Stimulated activated CD4-positive, alpha-beta T cell treated with anti-CD3 and anti-CD28 coated beads, Interleukin-4, amount 100 ng/mL, for 4 hours (primary cell): ENCODE data around the gene AUTS2.
"Not testable (repeated sequence)": the region's sequence is repeated elsewhere in the genome, so short reads cannot be mapped to it uniquely, and the experiment has no call there.

Source experiments
- DNase-seq, 2 experiments: peaks; one replicate each; pipeline ENCODE4 v3.0.0-alpha.2; 2020

AUTS2 gene

GRCh38 chr7:70719125-70719524, 1120.8 kb downstream of the AUTS2 start:
- no peak for DNase-seq

- no peak for DNase-seq
Measured at GRCh38 chr7:70720191-70720873, 1122.1 kb downstream of the AUTS2 start.

GRCh38 chr7:70721500-70721899, 1123.2 kb downstream of the AUTS2 start:
- DNase-seq, result no peak

GRCh38 chr7:70723339-70723738, 1125.1 kb downstream of the AUTS2 start:
- no peak for DNase-seq

GRCh38 chr7:70725448-70725847, 1127.2 kb downstream of the AUTS2 start:
- no peak for DNase-seq

- no peak for DNase-seq
Measured at GRCh38 chr7:70726294-70726693, 1128.0 kb downstream of the AUTS2 start.

GRCh38 chr7:70726951-70727378, 1128.7 kb downstream of the AUTS2 start:
- no peak for DNase-seq

GRCh38 chr7:70727861-70728260, 1129.6 kb downstream of the AUTS2 start:
- no peak for DNase-seq

GRCh38 chr7:70728872-70729552, 1130.7 kb downstream of the AUTS2 start:
- DNase-seq, result no peak

GRCh38 chr7:70729553-70730157, 1131.4 kb downstream of the AUTS2 start:
- DNase-seq, result not testable (repeated sequence)

- DNase-seq, result no peak
Measured at GRCh38 chr7:70730451-70731110, 1132.3 kb downstream of the AUTS2 start.

- DNase-seq, result no peak
Measured at GRCh38 chr7:70733090-70733489, 1134.8 kb downstream of the AUTS2 start.

- DNase-seq, result no peak
Measured at GRCh38 chr7:70734411-70734810, 1136.1 kb downstream of the AUTS2 start.

- DNase-seq, result no peak
Measured at GRCh38 chr7:70735313-70735712, 1137.0 kb downstream of the AUTS2 start.

GRCh38 chr7:70736715-70737460, 1138.6 kb downstream of the AUTS2 start:
- no peak for DNase-seq

GRCh38 chr7:70738151-70738885, 1140.0 kb downstream of the AUTS2 start:
- DNase-seq, result no peak

- DNase-seq, result no peak
Measured at GRCh38 chr7:70739646-70740210, 1141.5 kb downstream of the AUTS2 start.

- no peak for DNase-seq
Measured at GRCh38 chr7:70741666-70742065, 1143.4 kb downstream of the AUTS2 start.

GRCh38 chr7:70743531-70744325, 1145.5 kb downstream of the AUTS2 start:
- DNase-seq, result no peak

- DNase-seq, result no peak
Measured at GRCh38 chr7:70744492-70744891, 1146.2 kb downstream of the AUTS2 start.

GRCh38 chr7:70749831-70750230, 1151.6 kb downstream of the AUTS2 start:
- no peak for DNase-seq
